ENCODE results near the gene LRRC10B.

DNA sequence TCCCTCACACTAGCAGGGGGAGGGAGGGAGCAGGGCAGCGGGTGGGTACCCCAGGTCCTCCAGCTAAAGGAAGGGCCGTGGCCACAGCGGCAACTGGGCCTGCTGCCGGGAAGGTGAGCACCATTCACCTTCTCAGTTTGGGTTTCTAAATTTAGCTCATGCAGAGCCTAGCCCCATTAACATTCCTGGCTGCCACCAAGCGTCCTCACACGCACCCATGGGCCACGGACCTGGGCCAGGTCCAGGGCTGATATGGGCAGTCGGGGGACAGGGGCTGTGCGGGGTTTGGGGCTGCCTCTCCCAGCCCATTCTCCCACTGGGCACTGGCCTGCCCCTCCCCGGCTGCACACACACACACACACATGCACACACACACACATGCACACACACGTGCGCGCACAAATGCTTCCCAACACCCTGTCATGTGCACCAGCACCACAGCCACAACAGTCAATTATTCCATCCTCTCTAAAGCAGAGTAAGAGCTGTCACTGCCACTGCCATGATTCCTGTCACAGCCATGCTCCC, 43.6 kb downstream of the LRRC10B start:
- TF ChIP-seq POLR2A (IDR thresholded peaks at IDR 0.05), result no peak
- TF ChIP-seq, protein P1, sequence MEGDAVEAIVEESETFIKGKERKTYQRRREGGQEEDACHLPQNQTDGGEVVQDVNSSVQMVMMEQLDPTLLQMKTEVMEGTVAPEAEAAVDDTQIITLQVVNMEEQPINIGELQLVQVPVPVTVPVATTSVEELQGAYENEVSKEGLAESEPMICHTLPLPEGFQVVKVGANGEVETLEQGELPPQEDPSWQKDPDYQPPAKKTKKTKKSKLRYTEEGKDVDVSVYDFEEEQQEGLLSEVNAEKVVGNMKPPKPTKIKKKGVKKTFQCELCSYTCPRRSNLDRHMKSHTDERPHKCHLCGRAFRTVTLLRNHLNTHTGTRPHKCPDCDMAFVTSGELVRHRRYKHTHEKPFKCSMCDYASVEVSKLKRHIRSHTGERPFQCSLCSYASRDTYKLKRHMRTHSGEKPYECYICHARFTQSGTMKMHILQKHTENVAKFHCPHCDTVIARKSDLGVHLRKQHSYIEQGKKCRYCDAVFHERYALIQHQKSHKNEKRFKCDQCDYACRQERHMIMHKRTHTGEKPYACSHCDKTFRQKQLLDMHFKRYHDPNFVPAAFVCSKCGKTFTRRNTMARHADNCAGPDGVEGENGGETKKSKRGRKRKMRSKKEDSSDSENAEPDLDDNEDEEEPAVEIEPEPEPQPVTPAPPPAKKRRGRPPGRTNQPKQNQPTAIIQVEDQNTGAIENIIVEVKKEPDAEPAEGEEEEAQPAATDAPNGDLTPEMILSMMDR (IDR thresholded peaks at IDR 0.05), result no peak
